Measurements from ENCODE around the gene TUBGCP5.
"Not testable (repeated sequence)": the region's sequence is repeated elsewhere in the genome, so short reads cannot be mapped to it uniquely, and the experiment has no call there.

The TUBGCP5 gene

GRCh38 chr15:23041736-23042135, 2.4 kb upstream of the TUBGCP5 start:
- not testable (repeated sequence) for DNase-seq

- DNase-seq = no peak
Observed at GRCh38 chr15:23039917-23040281, 530 bp upstream of the TUBGCP5 start.

GRCh38 chr15:23038726-23039142, 635 bp downstream of the TUBGCP5 start:
- DNase-seq = no peak

DNA sequence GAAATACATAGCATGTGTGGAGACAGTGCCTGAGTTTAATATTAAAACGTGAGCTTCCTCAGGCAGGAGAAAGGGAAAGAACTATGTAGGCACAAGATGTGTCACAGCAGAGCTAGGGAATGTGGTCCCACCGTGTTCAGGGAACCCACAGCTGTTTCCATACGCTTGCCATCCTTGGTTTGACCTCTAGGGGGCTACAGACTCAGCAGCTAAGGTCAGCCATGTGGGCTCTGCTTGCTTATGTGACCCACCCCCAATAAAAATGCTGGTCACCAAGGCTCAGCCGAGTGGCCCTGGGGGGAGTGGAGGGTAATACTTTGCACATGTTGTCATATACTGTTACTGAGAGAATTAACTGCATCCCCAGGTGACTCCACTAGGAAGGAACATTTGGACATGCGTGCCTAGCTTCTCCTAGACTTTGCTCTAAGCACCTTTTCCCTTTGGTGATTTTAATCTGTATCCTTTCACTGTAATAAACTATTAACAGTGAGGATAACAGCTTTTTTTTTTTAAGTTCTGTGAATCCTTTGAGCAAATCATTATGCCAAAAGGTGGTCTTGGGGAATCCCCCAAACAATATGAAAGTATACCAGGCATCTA, 3.3 kb downstream of the TUBGCP5 start:
- peak; percentile 16 for DNase-seq

DNA sequence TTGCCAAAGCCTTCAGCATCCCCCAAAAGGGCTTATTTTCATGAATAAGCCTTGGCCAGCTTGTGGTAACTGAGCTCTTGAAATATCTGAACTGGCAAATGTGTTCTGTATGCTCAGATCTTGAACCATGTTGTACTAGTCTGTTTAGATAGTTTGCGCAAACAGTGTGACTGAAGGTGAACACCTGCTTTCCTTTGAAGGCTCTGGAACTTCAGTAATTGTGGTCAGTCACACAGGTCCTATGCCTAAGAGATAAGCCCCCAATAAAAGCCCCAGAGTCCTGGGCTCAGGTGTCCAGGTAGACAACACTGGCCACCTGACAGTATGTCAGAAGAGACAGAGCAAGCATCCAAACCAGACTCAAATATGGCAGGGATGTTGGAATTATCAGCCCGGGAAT, 5.4 kb downstream of the TUBGCP5 start:
- no peak for DNase-seq

DNA sequence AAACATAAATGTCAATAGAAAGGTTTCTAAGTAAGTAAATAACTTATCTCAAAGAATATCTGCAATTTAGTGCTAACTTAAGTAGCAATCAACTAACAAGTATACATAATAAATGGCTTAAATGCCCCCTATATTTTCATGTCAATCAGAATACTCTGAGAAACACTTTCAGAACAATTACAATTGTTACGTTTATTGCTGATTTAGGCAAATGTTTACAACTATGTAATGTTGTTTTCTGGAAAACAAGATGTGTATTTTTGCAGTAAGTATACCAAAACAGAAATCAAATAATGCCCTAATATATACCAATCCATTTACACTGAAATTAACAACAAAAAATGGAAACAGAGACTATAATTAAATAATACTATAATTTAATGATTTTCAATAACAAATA, 13.2 kb downstream of the TUBGCP5 start:
- no peak for DNase-seq

DNA sequence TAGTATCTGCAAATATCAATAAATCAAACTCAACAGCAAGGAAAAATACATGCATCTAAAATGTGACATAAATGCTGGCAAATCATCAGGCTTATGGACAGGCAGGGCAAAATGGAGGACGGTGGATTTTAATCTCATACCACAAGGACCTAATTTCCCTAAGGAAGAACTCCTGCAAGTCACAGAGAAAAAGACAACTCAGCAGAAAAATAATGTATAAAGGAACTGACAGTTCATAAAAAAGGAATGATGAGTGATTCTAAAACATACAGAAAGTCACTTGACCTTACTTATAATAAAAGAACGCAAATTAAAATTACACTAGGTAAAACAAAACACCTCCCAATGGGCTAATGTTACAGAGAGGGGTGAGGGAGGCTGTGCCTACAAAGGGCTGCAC, 17.2 kb downstream of the TUBGCP5 start:
- no peak for DNase-seq

DNA sequence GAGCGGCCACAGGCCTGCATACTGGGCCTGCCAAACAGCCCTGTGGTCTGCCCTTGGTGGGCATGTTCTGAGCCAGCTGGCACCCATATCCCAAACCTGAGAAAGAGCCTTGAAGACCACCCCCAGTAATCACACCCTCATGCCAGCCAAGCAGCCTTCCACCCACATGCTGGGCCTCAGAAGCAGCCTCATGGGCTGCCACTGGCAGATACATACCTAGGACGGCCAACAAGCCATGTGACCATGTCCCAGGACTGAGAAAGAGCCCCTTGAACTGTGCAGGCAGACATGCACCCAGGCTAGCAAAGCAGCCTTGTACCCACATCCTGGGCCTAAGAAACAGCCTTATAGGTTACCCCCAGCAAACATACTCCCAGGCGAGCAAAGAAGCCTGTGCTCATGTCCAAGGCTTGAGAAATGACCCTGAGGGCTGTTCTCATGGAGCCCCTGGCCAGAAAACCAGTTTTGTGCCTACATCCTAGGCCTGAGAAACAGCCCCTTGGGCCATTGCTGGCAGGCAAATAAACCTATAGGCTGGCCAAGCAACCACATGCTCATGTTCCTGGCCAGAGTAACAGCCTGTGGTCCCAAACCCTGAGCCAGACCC, 24.9 kb downstream of the TUBGCP5 start:
- DNase-seq = no peak

GRCh38 chr15:23013681-23014080, 25.7 kb downstream of the TUBGCP5 start:
- no peak for DNase-seq

DNA sequence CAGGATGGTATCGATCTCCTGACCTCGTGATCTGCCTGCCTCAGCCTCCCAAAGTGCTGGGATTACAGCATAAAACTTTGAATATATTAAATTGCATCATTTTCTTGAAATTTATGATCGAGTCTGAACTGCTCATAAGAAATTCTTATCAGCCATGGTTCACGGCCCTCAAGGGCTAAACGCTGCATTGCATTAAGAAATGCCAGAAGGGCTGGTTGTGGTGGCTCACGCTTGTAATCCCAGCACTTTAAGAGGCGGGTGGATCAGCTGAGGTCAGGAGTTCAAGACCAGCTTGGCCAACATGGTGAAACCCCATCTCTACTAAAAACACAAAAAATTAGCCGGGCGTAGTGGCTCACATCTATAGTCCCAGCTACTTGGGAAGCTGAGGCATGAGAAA, 26.8 kb downstream of the TUBGCP5 start:
- DNase-seq = not testable (repeated sequence)

DNA sequence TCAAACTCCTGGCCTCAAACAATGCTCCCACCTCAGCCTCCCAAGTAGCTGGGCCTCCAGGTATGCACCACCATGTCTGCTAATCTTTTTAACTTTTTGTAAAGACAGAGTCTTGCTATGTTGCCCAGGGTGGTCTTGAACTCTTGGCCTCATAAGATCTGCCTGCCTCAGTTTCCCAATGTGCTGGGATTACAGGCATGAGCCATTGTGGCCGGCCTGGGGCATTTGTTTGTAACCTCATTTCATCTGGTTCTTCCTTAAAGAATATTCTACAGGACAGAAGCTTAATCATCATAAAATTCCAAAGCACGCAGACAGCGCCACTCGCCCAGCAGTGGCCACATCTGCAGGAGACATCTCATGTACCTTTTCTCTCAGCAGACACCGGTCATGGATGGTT, 35.6 kb downstream of the TUBGCP5 start:
- no peak for DNase-seq

DNA sequence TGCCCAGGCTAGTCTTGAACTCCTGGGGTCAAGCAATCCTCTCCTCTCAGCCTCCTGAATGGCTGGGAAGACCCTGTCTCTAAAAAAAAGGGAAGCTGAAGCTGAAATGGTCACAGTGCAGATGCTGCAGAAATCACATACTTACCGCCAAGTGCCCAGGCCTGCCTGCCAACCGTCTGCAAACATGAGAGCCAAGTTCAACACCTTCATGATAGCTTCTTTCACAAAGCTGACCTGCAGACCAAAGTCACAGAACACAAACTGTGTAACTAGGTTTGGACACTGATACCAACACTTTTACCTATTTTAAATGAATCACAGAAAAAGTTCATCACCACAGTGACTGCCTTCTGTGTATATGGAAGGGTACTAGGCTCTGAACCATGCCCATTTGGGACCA, 36.4 kb downstream of the TUBGCP5 start:
- no peak for DNase-seq

GRCh38 chr15:22995795-22996194, 43.6 kb downstream of the TUBGCP5 start:
- DNase-seq = no peak

GRCh38 chr15:22992024-22992326, 47.4 kb downstream of the TUBGCP5 start:
- DNase-seq = no peak

GRCh38 chr15:22989576-22990477, 49.5 kb downstream of the TUBGCP5 start:
- no peak for DNase-seq

GRCh38 chr15:22988811-22989210, 50.6 kb downstream of the TUBGCP5 start:
- DNase-seq = no peak

- not testable (repeated sequence) for DNase-seq
Observed at GRCh38 chr15:22981931-22982330, 57.4 kb downstream of the TUBGCP5 start.

GRCh38 chr15:22981051-22981840, 58.1 kb downstream of the TUBGCP5 start:
- no peak for DNase-seq

- DNase-seq = peak; percentile 84
Observed at GRCh38 chr15:22980189-22981050, 58.9 kb downstream of the TUBGCP5 start, which contains the start of gene CYFIP1. Gene CYFIP1, minus strand, starts transcription at chr15:22980368. Its CDS starts 33,083 bp downstream, at chr15:22947285.

- DNase-seq = peak; percentile 80
Observed at GRCh38 chr15:22979238-22980188, 59.9 kb downstream of the TUBGCP5 start.
